Chondrocyte (in vitro differentiated cells): Measurements from ENCODE around the gene COL5A1. TPM values are rescaled to one million over a fixed set of nuclear protein-coding genes. Genes with fewer than 3 reads are reported as not detected.

Experiments
- DNase-seq: peaks from one replicate; pipeline ENCODE4 v3.0.0; 2021; ENCODE audit warnings: mixed read lengths, low spot score
- H3K27ac Mint-ChIP-seq: one replicate; pipeline ENCODE4 v1.8.0; 2021; ENCODE audit warnings: mild to moderate bottlenecking, moderate library complexity, mixed read lengths; ENCODE audit not compliant: unreplicated experiment
- H3K27me3 Mint-ChIP-seq: 2 replicates; pipeline ENCODE4 v1.8.0; 2021; ENCODE audit warnings: low read depth, mixed read lengths
- H3K36me3 Mint-ChIP-seq: 2 replicates; pipeline ENCODE4 v1.8.0; 2021; ENCODE audit warnings: low read depth, mixed read lengths
- H3K4me1 Mint-ChIP-seq: 2 replicates; pipeline ENCODE4 v1.8.0; 2021; ENCODE audit warnings: low read depth, mild to moderate bottlenecking, mixed read lengths
- H3K4me3 Mint-ChIP-seq: one replicate; pipeline ENCODE4 v1.8.0; 2021; ENCODE audit warnings: mild to moderate bottlenecking, moderate library complexity, mixed read lengths; ENCODE audit not compliant: unreplicated experiment
- H3K9me3 Mint-ChIP-seq: 2 replicates; pipeline ENCODE4 v1.8.0; 2021; ENCODE audit warnings: low read depth, mixed read lengths
- CTCF ChIP-seq: fragments of 200-600 bp; sonication (generic); IDR thresholded peaks from 2 replicates; pipeline ENCODE4 v1.5.0; 2021; ENCODE audit warnings: antibody characterized with exemption, mild to moderate bottlenecking, moderate library complexity
- total RNA-seq: library from RNA; stranded (reverse); gene quantifications from 3 replicates; pipeline ENCODE4 v1.2.1, GENCODE V29; 2021

The COL5A1 gene
- total RNA-seq, 1 donor from 2014 or later = 2,235 TPM

- peaks cover 50% of the 10 kb centered on the region for H3K4me1 Mint-ChIP-seq
- H3K27ac Mint-ChIP-seq = peak overlapping the region; percentile 79
- no peaks in the 10 kb centered on the region for H3K27me3 Mint-ChIP-seq
- no peak for TF ChIP-seq CTCF
- peaks cover 31% of the 10 kb centered on the region for H3K36me3 Mint-ChIP-seq
- H3K4me3 Mint-ChIP-seq = no peak overlapping the region
- H3K9me3 Mint-ChIP-seq = no peaks in the 10 kb centered on the region
- DNase-seq = peak; percentile 62
Observed at GRCh38 chr9:134690301-134690751, 48.7 kb downstream of the COL5A1 start.

- peaks cover 31% of the 10 kb centered on the region for H3K36me3 Mint-ChIP-seq
- DNase-seq = peak; percentile 88
- no peak for TF ChIP-seq CTCF
- H3K9me3 Mint-ChIP-seq = no peaks in the 10 kb centered on the region
- H3K27me3 Mint-ChIP-seq = no peaks in the 10 kb centered on the region
- peak overlapping the region; percentile 79 for H3K27ac Mint-ChIP-seq
- peaks cover 50% of the 10 kb centered on the region for H3K4me1 Mint-ChIP-seq
- no peak overlapping the region for H3K4me3 Mint-ChIP-seq
Observed at GRCh38 chr9:134690946-134691694, 49.5 kb downstream of the COL5A1 start.

GRCh38 chr9:134691695-134692572 is 50.3 kb downstream of the COL5A1 start:
- Mint-ChIP-seq H3K4me3 (no peak overlapping the region), H3K4me1 (peaks cover 50% of the 10 kb centered on the region), H3K27ac (peak overlapping the region; percentile 71), H3K36me3 (peaks cover 30% of the 10 kb centered on the region), H3K27me3 (no peaks in the 10 kb centered on the region), H3K9me3 (no peaks in the 10 kb centered on the region)
- TF ChIP-seq CTCF = no peak
- peak; percentile 58 for DNase-seq

GRCh38 chr9:134692573-134692860 is 50.9 kb downstream of the COL5A1 start:
- Mint-ChIP-seq H3K27ac (peak overlapping the region; percentile 71), H3K4me3 (no peak overlapping the region), H3K36me3 (peaks cover 34% of the 10 kb centered on the region), H3K9me3 (no peaks in the 10 kb centered on the region), H3K27me3 (no peaks in the 10 kb centered on the region), H3K4me1 (peaks cover 56% of the 10 kb centered on the region)
- DNase-seq = no peak
- no peak for TF ChIP-seq CTCF

GRCh38 chr9:134693011-134693410 is 51.4 kb downstream of the COL5A1 start:
- Mint-ChIP-seq H3K9me3 (no peaks in the 10 kb centered on the region), H3K27ac (peak overlapping the region; percentile 54), H3K27me3 (no peaks in the 10 kb centered on the region), H3K36me3 (peaks cover 34% of the 10 kb centered on the region), H3K4me1 (peaks cover 58% of the 10 kb centered on the region), H3K4me3 (no peak overlapping the region)
- no peak for TF ChIP-seq CTCF
- peak; percentile 27 for DNase-seq
